Coronary artery (tissue), 2 donors: ENCODE results near the gene IRAK1BP1.

Experiments
- DNase-seq: peaks from one replicate; pipeline ENCODE4 v3.0.0-alpha.2; 2017; ENCODE audit warnings: low spot score
- H3K27ac ChIP-seq, 2 donors: fragments of 200-600 bp; sonication (generic); one replicate each; pipeline ENCODE4 v1.5.1; 2016 to 2019
- H3K4me3 ChIP-seq: fragments of 200-600 bp; sonication (generic); 2 replicates; pipeline ENCODE4 v1.5.1; 2016; ENCODE audit warnings: mild to moderate bottlenecking, moderate library complexity
- TF ChIP-seq, protein P1 (sequence below): fragments of 200-600 bp; sonication (generic); IDR thresholded peaks from one replicate; pipeline ENCODE4 v1.5.1; 2019; ENCODE audit warnings: antibody characterized with exemption

IRAK1BP1 gene

GRCh38 chr6:78867370-78868040, at the start of gene IRAK1BP1:
TSS of gene IRAK1BP1 (plus strand) at chr6:78867551. CDS start at chr6:78867577, 26 bp downstream.
- DNase-seq = peak; percentile 79
- TF ChIP-seq, protein P1, sequence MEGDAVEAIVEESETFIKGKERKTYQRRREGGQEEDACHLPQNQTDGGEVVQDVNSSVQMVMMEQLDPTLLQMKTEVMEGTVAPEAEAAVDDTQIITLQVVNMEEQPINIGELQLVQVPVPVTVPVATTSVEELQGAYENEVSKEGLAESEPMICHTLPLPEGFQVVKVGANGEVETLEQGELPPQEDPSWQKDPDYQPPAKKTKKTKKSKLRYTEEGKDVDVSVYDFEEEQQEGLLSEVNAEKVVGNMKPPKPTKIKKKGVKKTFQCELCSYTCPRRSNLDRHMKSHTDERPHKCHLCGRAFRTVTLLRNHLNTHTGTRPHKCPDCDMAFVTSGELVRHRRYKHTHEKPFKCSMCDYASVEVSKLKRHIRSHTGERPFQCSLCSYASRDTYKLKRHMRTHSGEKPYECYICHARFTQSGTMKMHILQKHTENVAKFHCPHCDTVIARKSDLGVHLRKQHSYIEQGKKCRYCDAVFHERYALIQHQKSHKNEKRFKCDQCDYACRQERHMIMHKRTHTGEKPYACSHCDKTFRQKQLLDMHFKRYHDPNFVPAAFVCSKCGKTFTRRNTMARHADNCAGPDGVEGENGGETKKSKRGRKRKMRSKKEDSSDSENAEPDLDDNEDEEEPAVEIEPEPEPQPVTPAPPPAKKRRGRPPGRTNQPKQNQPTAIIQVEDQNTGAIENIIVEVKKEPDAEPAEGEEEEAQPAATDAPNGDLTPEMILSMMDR = no peak
- Histone ChIP-seq H3K4me3 (peak within 1 kb of the TSS; percentile 92), H3K27ac (peak within 1 kb of the TSS; percentile 12 to 54)

- Histone ChIP-seq H3K27ac (no peak overlapping the region), H3K4me3 (no peak overlapping the region)
- TF ChIP-seq, protein P1 = no peak
- DNase-seq = no peak
These were observed 43.3 kb upstream of the IRAK1BP1 start for GRCh38 chr6:78824045-78824444.

DNA sequence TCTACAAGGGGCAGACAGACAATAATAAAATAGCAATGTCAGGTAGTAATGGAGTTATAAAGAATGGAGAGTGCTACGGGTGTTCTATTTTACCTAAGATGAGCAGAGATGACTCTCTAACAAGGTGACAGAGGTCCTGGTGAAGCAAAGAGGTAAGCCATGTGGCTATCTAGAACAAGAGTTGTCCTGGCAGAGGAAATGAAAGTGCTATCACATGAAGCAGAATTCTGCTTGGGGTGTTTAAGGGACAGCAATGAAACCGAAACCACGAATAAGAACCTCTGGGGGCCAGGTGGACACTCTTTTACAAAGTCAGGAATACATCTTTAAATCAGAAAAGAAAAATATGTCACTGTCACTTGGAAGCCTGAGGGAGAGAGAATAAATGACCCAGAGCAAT, 37.9 kb upstream of the IRAK1BP1 start:
- no peak overlapping the region for H3K4me3 ChIP-seq
- TF ChIP-seq, protein P1 = no peak
- no peak for DNase-seq
- no peak overlapping the region for H3K27ac ChIP-seq

- DNase-seq = no peak
- Histone ChIP-seq H3K27ac (no peak overlapping the region), H3K4me3 (no peak overlapping the region)
- TF ChIP-seq, protein P1 = no peak
These were observed 36.5 kb upstream of the IRAK1BP1 start for GRCh38 chr6:78830805-78831204.

DNA sequence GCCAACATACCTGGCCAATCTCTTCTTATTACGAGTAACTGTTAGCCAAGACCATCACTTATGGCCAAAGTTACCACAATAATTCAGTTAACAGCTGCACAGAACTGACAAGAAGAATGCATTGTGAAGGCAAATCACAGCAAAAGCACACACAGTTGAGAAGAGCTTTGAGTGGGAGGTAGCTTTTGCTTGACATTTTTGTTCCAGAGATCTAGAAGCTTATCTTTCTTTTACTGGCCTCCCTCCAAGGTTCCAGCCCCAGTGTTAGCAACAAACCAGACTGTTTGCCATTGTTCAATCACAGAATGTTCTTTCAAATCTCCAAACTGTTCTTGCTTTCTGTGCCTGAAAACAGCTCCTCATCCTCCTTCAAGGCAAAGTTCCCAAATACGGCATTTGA, 35.9 kb upstream of the IRAK1BP1 start:
- Histone ChIP-seq H3K4me3 (no peak overlapping the region), H3K27ac (no peak overlapping the region)
- TF ChIP-seq, protein P1 = no peak
- DNase-seq = no peak

DNA sequence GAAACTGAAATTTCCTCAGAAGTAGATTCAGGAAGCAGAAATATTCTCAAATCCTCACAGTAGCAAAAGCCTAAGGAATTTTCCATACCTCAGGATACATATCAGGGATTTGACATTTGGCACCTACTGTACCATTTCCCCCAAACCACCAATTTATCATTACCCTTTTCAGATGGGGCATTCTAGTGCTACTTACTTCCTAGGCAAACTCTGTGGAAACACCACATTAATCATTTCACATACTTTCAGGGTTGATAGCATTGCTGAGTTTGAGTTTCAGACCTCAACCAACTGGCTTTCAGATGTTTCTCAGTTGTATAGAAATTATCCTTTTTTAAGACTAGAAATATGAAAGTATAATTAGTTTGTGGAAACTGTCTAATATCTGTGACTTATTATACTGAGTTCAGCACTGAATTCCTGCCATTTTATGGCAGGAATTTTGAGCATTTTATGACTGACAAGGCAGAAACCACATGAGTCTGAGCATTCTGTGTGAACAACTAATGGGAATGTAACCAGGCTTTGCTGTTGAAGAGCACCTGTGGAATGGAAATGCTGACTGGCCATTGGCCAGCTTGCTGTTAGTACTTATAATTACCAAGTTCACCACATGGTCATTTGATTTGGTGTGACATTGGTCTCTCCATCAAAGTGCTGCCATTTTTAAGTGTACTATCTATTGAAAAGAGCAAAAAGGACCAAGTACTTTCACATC, 35.1 kb upstream of the IRAK1BP1 start:
- no peak for DNase-seq
- Histone ChIP-seq H3K4me3 (no peak overlapping the region), H3K27ac (no peak overlapping the region)
- TF ChIP-seq, protein P1 = no peak

DNA sequence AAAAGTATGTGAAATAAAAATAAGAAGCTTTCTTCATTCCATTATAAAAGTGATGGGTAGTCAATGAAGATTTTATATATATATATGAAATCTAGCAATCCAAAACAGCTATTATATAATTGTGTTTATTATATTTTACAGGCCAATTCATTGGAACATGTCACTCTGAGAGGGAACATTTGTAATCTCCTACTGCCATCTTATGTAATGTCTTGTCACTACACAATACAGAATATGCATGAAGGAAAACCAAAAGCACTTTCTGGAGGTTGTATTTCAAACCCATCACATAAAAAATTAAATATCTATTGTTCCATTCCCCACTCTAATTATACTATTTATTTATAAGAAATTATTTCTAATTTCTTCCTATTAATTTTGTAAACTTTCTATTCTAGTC, 31.5 kb upstream of the IRAK1BP1 start:
- no peak for DNase-seq
- TF ChIP-seq, protein P1 = no peak
- Histone ChIP-seq H3K4me3 (no peak overlapping the region), H3K27ac (no peak overlapping the region)
